ENCODE results near the gene SLC6A5. TPM values are rescaled to one million over a fixed set of nuclear protein-coding genes. Genes with fewer than 3 reads are reported as not detected.

SLC6A5 gene
- total and polyA plus RNA-seq, 2 of the 4 experiments (the other 2 are of a cell fraction) = not detected

- BruUV-seq (replicated peaks) = no TSS peak
- no CpG with 5 or more reads among the region's 11 CpGs for WGBS, 2 experiments (ENCODE audit: extremely low coverage in 2 of 2, insufficient read length in 1 of 2)
- Histone ChIP-seq H3K18ac (ENCODE audit: low read depth, low read length) (no peak overlapping the region), H2BK120ac (ENCODE audit: low read depth, low read length) (no peak overlapping the region), H2BK5ac (ENCODE audit: low read depth, low read length, poor library complexity, severe bottlenecking) (no peak overlapping the region), H3K4ac (ENCODE audit: low read depth, low read length) (no peak overlapping the region), H3K14ac (replicated peaks; ENCODE audit: low read depth, low read length) (no peak overlapping the region), H3K27ac (ENCODE audit: insufficient read depth, low read length) (no peak overlapping the region), H2AK9ac (replicated peaks; ENCODE audit: low read depth, low read length, poor library complexity) (no peak overlapping the region), H3K9me3 (ENCODE audit: control insufficient read depth, insufficient read depth, low read length) (peaks cover 2% of the 10 kb centered on the region; the same call in 1 of the 2 replicates), H4K91ac (ENCODE audit: insufficient read depth, low read depth, low read length) (no peak overlapping the region), H2AK5ac (ENCODE audit: low read depth, low read length) (no peak overlapping the region), H2BK20ac (ENCODE audit: low read depth, low read length) (no peak overlapping the region), H3K27me3 (ENCODE audit: control insufficient read depth, insufficient read depth, low read length) (peaks cover 68% of the 10 kb centered on the region), H3K36me3 (ENCODE audit: control insufficient read depth, insufficient read depth, low read length) (no peaks in the 10 kb centered on the region), H3K23ac (ENCODE audit: low read depth, low read length) (no peak overlapping the region), H3K9ac (ENCODE audit: low read depth, low read length) (no peak overlapping the region), H3K9me1 (ENCODE audit: insufficient read depth, low read length) (no peaks in the 10 kb centered on the region), H3K4me3 (ENCODE audit: insufficient read depth, low read depth, low read length) (no peak overlapping the region), H4K5ac (ENCODE audit: low read depth, low read length) (no peak overlapping the region), H3K4me2 (ENCODE audit: low read depth, low read length) (no peak overlapping the region), H2AFZ (replicated peaks; ENCODE audit: low read length, poor library complexity) (no peak overlapping the region), H2BK15ac (ENCODE audit: low read depth, low read length) (no peak overlapping the region), H4K8ac (ENCODE audit: low read depth in 2 of 2, low read length in 2 of 2) (no peak overlapping the region), H3K56ac (ENCODE audit: extremely low read depth, insufficient read depth, low read length) (no peak overlapping the region), H4K20me1 (ENCODE audit: insufficient read depth, low read length) (no peaks in the 10 kb centered on the region), H3K79me1 (ENCODE audit: low read depth in 1 of 2, low read length in 2 of 2) (no peaks in the 10 kb centered on the region), H3K4me1 (ENCODE audit: control insufficient read depth, insufficient read depth, low read length) (no peaks in the 10 kb centered on the region)
- intact Hi-C loops (cut with micrococcal nuclease) (loop anchor here (10.0 kb wide), 2 partner anchors 144 to 444 kb away; no protein-coding TSS in a partner anchor), in situ Hi-C loops (cut with MboI; ENCODE audit: low sequenced_read_pairs) (no loop called here), dilution Hi-C loops (cut with HindIII; ENCODE audit: low sequenced_read_pairs, unreplicated experiment) (no loop called here)
- ATAC-seq (ENCODE audit: low read depth) (no peak), DNase-seq (no peak)
- ChIA-PET CTCF (interaction anchor here (0.5 to 1.6 kb wide), 2 partner anchors 11 to 16 kb away, joined by 3 to 6 read pairs; no protein-coding TSS in a partner anchor), POLR2A (ENCODE audit: unreplicated experiment) (no interaction called here)
- TF ChIP-seq NFE2L2 (IDR thresholded peaks at IDR 0.05; ENCODE audit: low read depth, low read length) (no peak), SMC3 (IDR thresholded peaks at IDR 0.05; ENCODE audit: low read depth, low read length) (no peak), RCOR1 (IDR thresholded peaks at IDR 0.05; ENCODE audit: insufficient replicate concordance, low read length) (no peak), RFX5 (IDR thresholded peaks at IDR 0.05; ENCODE audit: low read depth, low read length) (no peak), MAZ (IDR thresholded peaks at IDR 0.05; ENCODE audit: borderline replicate concordance, low read depth, low read length) (no peak), CTCF (conservative IDR thresholded peaks at IDR 0.05; ENCODE audit: low read depth, low read length) (no peak)
Measured at GRCh38 chr11:20598492-20598891, 916 bp upstream of the SLC6A5 start.

Measured in IMR-90 (cell line).